ENCODE measurements around the gene PSME2. TPM values are rescaled to one million over a fixed set of nuclear protein-coding genes. Genes with fewer than 3 reads are reported as not detected.

PSME2 gene
- total and polyA plus RNA-seq, 5 donors = 62.7 to 102 (median 70.1) TPM

DNA sequence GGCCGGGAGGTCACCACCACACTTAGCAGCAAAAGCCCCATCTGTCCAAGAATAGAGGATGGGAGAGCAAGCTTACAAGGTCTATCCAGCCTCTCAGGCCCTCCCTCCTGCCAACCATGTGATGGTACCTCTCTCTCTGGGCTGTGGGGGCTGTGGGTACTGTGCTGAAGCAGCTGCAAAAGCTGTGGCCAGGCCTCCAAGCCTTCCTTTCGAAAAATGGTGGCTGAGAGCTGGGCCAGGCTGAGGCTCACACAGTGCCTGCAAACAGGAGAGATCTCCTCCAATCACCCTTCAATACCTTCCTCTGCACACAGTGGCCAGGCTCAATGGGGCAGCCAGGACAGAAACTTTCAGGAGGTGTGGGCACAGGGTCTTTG, 41.1 kb upstream of the PSME2 start:
- DNase-seq = peak in 2 of 3 donors; percentile 33 to 43
- Histone ChIP-seq H3K4me1 (ENCODE audit: control insufficient read depth, insufficient read depth, low read length) (no peaks in the 10 kb centered on the region), H3K27ac (ENCODE audit: low read length) (no peak overlapping the region), H3K27me3 (ENCODE audit: control insufficient read depth, insufficient read depth) (no peaks in the 10 kb centered on the region), H3K4me3 (ENCODE audit: low read length) (no peak overlapping the region), H3K9me3 (ENCODE audit: control insufficient read depth, low read length) (no peaks in the 10 kb centered on the region)
- ATAC-seq = no peak
- 81% methylated on average over 2 of the region's 2 CpGs for WGBS
- intact Hi-C loops (cut with DNase I) = no loop called here

DNA sequence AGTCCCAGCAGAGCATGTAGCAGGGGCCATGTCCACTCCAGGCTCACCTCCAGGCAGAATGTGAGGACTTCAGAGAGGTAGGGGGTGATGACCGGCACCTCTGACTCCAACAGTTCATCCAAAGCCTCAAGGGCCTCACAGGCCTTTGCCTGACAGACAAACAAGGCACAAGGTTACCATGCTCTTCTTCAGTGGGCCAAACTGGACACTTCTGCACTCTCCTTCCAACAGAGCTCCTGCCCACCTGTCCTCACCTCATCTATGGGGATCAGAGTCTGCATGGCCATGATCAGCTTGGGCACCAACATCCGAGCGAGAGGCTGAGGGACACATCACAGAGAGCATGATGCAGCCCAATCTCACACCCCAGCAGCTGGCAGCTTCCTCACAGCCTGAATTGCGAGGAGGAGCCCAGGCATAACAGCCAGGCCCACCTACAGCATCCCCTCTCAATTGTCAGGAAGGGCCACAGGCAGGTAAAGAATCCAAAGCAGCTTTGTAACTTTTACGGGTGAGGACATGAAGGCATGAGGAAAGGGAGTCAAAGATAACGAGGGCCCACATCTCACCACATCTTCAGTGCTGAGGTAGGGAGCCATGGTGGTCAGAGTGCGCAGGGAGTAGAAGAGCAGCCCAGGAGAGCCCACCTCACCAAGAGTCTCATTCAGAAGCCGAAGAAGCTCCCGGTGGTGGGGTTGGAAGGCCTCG, 40.6 kb upstream of the PSME2 start:
- intact Hi-C loops (cut with DNase I) = no loop called here
- Histone ChIP-seq H3K4me3 (ENCODE audit: low read length) (no peak overlapping the region), H3K4me1 (ENCODE audit: control insufficient read depth, insufficient read depth, low read length) (no peaks in the 10 kb centered on the region), H3K27me3 (ENCODE audit: control insufficient read depth, insufficient read depth) (no peaks in the 10 kb centered on the region), H3K9me3 (ENCODE audit: control insufficient read depth, low read length) (no peaks in the 10 kb centered on the region), H3K27ac (ENCODE audit: low read length) (no peak overlapping the region)
- 94% methylated on average over 10 of the region's 10 CpGs for WGBS
- DNase-seq = peak in 1 of 3 donors; percentile 26
- no peak for ATAC-seq

DNA sequence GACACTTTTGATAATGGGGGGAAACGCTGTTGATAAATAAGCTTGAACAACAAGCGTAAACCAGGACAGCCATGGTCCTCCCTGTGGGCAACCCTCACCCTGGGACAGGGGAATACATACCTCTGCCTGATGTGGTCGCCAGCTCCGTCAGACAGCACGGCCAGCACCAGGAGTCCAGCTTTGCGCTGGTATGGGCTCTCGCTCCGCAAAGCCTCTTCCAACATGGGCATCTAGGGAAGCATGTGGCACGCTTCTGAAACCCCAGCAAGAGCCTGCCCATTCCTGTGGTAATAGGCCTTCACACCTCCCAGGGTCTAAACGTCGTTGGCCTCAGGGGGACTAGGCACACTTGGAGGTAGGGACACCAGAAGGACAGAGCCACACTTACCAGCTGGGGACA, 39.3 kb upstream of the PSME2 start:
- Histone ChIP-seq H3K4me1 (ENCODE audit: control insufficient read depth, insufficient read depth, low read length) (no peaks in the 10 kb centered on the region), H3K27ac (ENCODE audit: low read length) (no peak overlapping the region), H3K4me3 (ENCODE audit: low read length) (no peak overlapping the region), H3K27me3 (ENCODE audit: control insufficient read depth, insufficient read depth) (no peaks in the 10 kb centered on the region), H3K9me3 (ENCODE audit: control insufficient read depth, low read length) (no peaks in the 10 kb centered on the region)
- intact Hi-C loops (cut with DNase I) = no loop called here
- DNase-seq = peak in 2 of 3 donors; percentile 5 to 33
- no peak for ATAC-seq
- 94% methylated on average over 11 of the region's 11 CpGs for WGBS

DNA sequence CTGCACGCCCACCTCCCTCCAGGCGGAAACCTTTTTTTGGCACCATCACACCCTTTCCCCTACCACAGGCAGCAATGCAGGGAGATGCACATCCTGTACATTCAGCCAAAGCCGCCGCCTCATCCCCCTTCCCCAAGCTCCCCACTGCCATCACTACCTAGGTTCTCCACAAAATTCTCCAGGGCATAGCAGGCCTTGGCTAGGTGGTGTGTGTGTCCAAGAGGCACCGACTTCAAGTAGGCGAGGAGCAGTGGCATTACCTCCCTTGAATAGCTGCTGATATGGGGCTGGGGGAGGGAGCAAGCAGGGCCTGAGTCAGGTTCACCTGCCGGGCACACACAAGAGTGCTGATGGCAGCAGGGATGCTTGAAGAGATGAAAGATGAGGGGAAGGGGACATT, 38.6 kb upstream of the PSME2 start:
- Histone ChIP-seq H3K4me3 (ENCODE audit: low read length) (no peak overlapping the region), H3K4me1 (ENCODE audit: control insufficient read depth, insufficient read depth, low read length) (no peaks in the 10 kb centered on the region), H3K27me3 (ENCODE audit: control insufficient read depth, insufficient read depth) (no peaks in the 10 kb centered on the region), H3K9me3 (ENCODE audit: control insufficient read depth, low read length) (no peaks in the 10 kb centered on the region), H3K27ac (ENCODE audit: low read length) (no peak overlapping the region)
- intact Hi-C loops (cut with DNase I) = no loop called here
- ATAC-seq (no peak), DNase-seq (peak in 1 of 3 donors; percentile 24)
- 96% methylated on average over 7 of the region's 7 CpGs for WGBS

GRCh38 chr14:24184104-24184970, 37.9 kb upstream of the PSME2 start:
- no peak overlapping the region for H3K4me3 ChIP-seq (ENCODE audit: low read length)
- H3K27ac ChIP-seq (ENCODE audit: low read length) = no peak overlapping the region
- ATAC-seq (no peak), DNase-seq (peak in 2 of 3 donors; percentile 35 to 53)
- intact Hi-C loops (cut with DNase I) = no loop called here
- no peaks in the 10 kb centered on the region for H3K4me1 ChIP-seq (ENCODE audit: control insufficient read depth, insufficient read depth, low read length)
- H3K27me3 ChIP-seq (ENCODE audit: control insufficient read depth, insufficient read depth) = no peaks in the 10 kb centered on the region
- no peaks in the 10 kb centered on the region for H3K9me3 ChIP-seq (ENCODE audit: control insufficient read depth, low read length)
- WGBS = 88% methylated on average over 19 of the region's 19 CpGs

DNA sequence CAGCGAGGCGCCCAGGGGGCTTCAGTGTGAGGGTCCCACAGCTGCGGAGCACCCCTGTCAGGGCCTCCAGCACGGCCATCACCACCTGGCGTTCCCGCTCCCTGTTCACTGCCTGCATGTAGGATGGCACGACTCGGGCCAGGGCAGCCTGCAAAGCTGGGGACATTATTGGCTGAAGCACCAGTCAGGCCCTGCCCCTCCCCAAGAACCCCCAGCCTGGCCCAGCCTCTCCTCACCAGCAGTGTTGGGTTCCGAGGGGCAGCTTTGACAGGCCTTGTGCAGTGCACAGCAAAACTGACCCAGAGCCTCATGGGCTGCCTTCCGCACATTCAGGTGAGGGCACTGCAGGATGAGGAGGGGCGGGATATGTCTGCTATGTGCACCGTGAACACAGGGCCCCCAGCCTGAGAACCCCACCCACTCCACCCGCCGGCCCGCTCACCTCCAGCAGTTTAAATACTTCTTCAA, 36.6 kb upstream of the PSME2 start:
- WGBS = 93% methylated on average over 15 of the region's 15 CpGs
- DNase-seq (peak in 2 of 3 donors; percentile 42 to 52), ATAC-seq (no peak)
- no peaks in the 10 kb centered on the region for H3K27me3 ChIP-seq (ENCODE audit: control insufficient read depth, insufficient read depth)
- no peak overlapping the region for H3K4me3 ChIP-seq (ENCODE audit: low read length)
- intact Hi-C loops (cut with DNase I) = no loop called here
- H3K9me3 ChIP-seq (ENCODE audit: control insufficient read depth, low read length) = no peaks in the 10 kb centered on the region
- H3K27ac ChIP-seq (ENCODE audit: low read length) = no peak overlapping the region
- no peaks in the 10 kb centered on the region for H3K4me1 ChIP-seq (ENCODE audit: control insufficient read depth, insufficient read depth, low read length)

GRCh38 chr14:24182110-24182882, 35.9 kb upstream of the PSME2 start:
- 84% methylated on average over 14 of the region's 14 CpGs for WGBS
- H3K4me1 ChIP-seq (ENCODE audit: control insufficient read depth, insufficient read depth, low read length) = no peaks in the 10 kb centered on the region
- H3K27me3 ChIP-seq (ENCODE audit: control insufficient read depth, insufficient read depth) = no peaks in the 10 kb centered on the region
- H3K9me3 ChIP-seq (ENCODE audit: control insufficient read depth, low read length) = no peaks in the 10 kb centered on the region
- no peak overlapping the region for H3K27ac ChIP-seq (ENCODE audit: low read length)
- DNase-seq = peak in 2 of 3 donors; percentile 11 to 40
- intact Hi-C loops (cut with DNase I) = no loop called here
- H3K4me3 ChIP-seq (ENCODE audit: low read length) = no peak overlapping the region
- no peak for ATAC-seq

- ATAC-seq = no peak
- no peaks in the 10 kb centered on the region for H3K9me3 ChIP-seq (ENCODE audit: control insufficient read depth, low read length)
- peak in 2 of 3 donors; percentile 49 to 50 for DNase-seq
- no peak overlapping the region for H3K27ac ChIP-seq (ENCODE audit: low read length)
- intact Hi-C loops (cut with DNase I) = no loop called here
- no peaks in the 10 kb centered on the region for H3K4me1 ChIP-seq (ENCODE audit: control insufficient read depth, insufficient read depth, low read length)
- no peak overlapping the region for H3K4me3 ChIP-seq (ENCODE audit: low read length)
- H3K27me3 ChIP-seq (ENCODE audit: control insufficient read depth, insufficient read depth) = no peaks in the 10 kb centered on the region
- WGBS = 88% methylated on average over 19 of the region's 19 CpGs
These were observed 35.1 kb upstream of the PSME2 start for GRCh38 chr14:24181371-24182077.

- intact Hi-C loops (cut with DNase I) = no loop called here
- WGBS = 76% methylated on average over 18 of the region's 18 CpGs
- DNase-seq = peak in 1 of 3 donors; percentile 37
- Histone ChIP-seq H3K4me3 (ENCODE audit: low read length) (no peak overlapping the region), H3K9me3 (ENCODE audit: control insufficient read depth, low read length) (no peaks in the 10 kb centered on the region), H3K27me3 (ENCODE audit: control insufficient read depth, insufficient read depth) (no peaks in the 10 kb centered on the region), H3K27ac (ENCODE audit: low read length) (peak overlapping the region; percentile 43), H3K4me1 (ENCODE audit: control insufficient read depth, insufficient read depth, low read length) (no peaks in the 10 kb centered on the region)
- peak in 1 of 2 donors; percentile 15 for ATAC-seq
These were observed 33.8 kb upstream of the PSME2 start for GRCh38 chr14:24179961-24180796.

All from right cardiac atrium (tissue), 5 donors.